ENCODE results near the gene TREX2.
A peak's percentile ranks its signal among the peaks of the same experiment; 100 is the strongest.

Gene TREX2

DNA sequence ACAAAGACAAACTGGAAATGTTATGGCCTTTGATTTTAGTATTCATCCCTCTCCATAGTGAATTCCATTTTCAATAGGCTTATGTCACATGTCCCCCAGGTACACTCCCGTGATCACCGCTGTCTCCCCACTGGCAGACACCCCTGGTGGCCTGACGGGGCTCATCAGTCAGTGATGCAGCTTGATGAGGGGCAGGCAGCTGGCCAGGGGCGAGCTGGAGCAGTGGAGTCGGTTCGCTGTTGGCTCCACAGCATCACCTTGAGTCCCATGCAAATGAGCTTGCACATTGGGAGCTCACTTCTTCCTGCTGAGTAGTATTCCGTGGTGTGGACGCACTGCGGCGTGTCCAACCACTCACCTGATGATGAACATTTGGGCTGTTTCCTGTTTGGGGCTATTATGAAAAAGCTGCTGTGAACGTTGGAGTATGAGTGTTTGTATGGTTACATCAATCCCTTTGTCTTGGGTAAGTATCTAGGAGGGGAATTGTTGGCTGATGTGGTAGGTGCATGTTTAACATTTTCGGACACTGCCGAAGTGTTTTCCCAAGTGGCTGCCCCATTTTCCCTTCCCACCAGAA lies 5.2 kb downstream of the TREX2 start:
- no peak for DNase-seq (ENCODE audit: low read depth)
- TF ChIP-seq, protein P1, sequence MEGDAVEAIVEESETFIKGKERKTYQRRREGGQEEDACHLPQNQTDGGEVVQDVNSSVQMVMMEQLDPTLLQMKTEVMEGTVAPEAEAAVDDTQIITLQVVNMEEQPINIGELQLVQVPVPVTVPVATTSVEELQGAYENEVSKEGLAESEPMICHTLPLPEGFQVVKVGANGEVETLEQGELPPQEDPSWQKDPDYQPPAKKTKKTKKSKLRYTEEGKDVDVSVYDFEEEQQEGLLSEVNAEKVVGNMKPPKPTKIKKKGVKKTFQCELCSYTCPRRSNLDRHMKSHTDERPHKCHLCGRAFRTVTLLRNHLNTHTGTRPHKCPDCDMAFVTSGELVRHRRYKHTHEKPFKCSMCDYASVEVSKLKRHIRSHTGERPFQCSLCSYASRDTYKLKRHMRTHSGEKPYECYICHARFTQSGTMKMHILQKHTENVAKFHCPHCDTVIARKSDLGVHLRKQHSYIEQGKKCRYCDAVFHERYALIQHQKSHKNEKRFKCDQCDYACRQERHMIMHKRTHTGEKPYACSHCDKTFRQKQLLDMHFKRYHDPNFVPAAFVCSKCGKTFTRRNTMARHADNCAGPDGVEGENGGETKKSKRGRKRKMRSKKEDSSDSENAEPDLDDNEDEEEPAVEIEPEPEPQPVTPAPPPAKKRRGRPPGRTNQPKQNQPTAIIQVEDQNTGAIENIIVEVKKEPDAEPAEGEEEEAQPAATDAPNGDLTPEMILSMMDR (IDR thresholded peaks at IDR 0.05; ENCODE audit: low read depth, low read length, missing control alignments), result no peak
- no peak overlapping the region for H3K4me3 ChIP-seq (ENCODE audit: low read depth, low read length)

DNA sequence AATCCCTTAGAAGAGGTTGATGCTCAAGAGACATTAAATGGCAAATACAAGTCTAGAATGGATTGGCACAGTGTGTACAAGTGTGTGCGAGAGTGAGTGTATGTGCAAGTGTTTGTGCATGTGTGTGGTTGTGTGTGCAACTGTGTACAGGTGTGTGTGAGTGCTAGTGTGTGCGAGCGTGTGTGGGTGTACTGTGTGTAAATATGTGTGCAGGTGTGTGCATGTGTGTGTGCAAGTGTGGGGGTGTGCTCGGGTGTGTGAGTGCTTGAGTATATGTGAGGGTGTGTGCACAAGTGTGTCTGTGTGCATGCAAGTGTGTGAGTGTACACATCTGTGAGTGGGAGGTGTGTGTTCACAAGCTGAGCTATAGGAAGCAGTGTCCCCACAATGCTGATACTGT lies 5.9 kb downstream of the TREX2 start:
- TF ChIP-seq, protein P1 (IDR thresholded peaks at IDR 0.05; ENCODE audit: low read depth, low read length, missing control alignments), result no peak
- no peak overlapping the region for H3K4me3 ChIP-seq (ENCODE audit: low read depth, low read length)
- no peak for DNase-seq (ENCODE audit: low read depth)

DNA sequence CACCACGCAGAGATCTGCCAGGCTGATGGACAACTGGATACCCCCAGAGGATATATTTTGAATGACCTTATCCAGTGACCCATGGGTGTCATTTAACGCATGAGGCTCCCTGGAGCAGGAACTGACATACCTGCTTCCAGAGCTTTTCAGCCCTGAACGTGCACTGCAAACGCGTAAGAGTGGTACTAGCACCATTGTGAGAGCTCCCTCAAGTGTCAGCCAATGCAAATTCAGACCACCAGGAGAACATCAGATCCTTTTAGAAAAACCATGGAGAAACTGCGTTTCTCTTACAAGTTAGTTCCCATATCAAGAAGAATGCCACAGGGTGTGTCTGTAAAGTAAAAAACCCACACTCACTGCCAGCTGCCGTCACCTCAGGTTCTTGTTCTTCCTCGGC lies 7.3 kb downstream of the TREX2 start:
- no peak for DNase-seq (ENCODE audit: low read depth)

DNA sequence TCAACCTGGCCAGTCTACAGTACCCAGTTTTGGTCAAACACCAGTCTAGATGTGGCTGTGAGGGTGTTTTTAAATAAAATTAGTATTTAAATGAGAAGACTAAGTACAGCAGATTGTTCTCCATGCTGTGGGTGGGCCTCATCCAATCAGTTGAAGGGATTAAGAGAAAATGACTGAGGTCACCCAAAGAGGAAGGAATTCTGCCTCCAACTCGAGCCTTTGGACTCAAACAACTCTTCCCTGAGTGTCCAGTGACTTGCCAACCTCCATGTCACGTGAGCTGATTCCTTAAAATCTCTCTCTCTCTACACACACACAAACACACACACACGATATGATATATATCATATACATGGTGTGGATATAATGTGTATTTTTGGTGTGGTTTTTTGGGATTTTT lies 10.0 kb downstream of the TREX2 start:
- no peak for DNase-seq (ENCODE audit: low read depth)

More for the DNA sequence above, 7.3 kb downstream of the TREX2 start:
- TF ChIP-seq, protein P1 (IDR thresholded peaks at IDR 0.05; ENCODE audit: low read depth, low read length, missing control alignments), result peak; percentile 9
- H3K4me3 ChIP-seq (ENCODE audit: low read depth, low read length), result no peak overlapping the region

DNA sequence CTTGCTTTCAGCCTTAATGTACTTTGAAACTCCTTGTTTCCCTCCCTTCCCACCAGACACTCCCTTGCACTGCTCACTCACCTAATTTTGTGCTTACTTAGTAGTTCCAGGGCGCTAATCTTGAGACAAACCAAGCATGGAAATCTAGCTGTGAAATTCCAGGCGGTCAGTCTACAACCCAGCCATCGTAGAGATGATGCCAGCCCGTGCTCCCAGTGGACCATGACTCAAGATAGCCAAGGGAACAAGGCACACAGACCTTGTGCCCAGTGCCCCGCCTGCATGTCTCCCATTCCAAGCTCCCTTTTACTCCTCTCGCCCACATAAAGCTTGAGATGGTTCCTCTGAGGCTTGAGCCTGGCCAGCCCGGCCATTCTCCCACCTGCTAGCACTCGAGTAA lies 11.1 kb downstream of the TREX2 start:
- no peak overlapping the region for H3K4me3 ChIP-seq (ENCODE audit: low read depth, low read length)
- TF ChIP-seq, protein P1 (IDR thresholded peaks at IDR 0.05; ENCODE audit: low read depth, low read length, missing control alignments), result no peak
- DNase-seq (ENCODE audit: low read depth), result no peak

More for the DNA sequence above, 10.0 kb downstream of the TREX2 start:
- H3K4me3 ChIP-seq (ENCODE audit: low read depth, low read length), result no peak overlapping the region
- TF ChIP-seq, protein P1 (IDR thresholded peaks at IDR 0.05; ENCODE audit: low read depth, low read length, missing control alignments), result no peak

DNA sequence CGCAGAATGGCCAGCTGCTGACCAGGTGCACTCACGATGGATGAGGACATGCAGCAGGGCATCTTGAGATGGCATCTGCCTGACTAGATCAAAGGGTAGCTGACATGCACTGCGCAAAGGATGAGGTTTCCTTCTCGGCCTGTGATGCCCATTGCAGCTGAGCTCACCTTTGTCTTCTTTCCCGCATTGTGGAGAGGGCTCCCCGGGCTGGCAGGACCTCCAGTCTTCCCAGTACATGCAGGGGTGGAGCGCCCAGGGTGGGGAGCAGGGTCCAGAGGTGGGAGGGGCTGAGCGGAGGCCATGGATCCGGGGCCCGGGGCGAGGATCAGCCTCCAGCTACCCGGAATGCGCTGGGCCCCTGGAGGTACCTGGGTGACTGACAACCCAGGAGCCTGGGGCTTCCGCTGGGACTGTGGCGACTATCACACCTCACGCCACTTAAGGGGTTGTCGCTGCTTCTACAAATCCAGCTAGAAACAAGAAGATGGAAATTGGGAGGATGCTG lies 12.0 kb downstream of the TREX2 start:
- TF ChIP-seq, protein P1 (IDR thresholded peaks at IDR 0.05; ENCODE audit: low read depth, low read length, missing control alignments), result no peak
- H3K4me3 ChIP-seq (ENCODE audit: low read depth, low read length), result no peak overlapping the region
- DNase-seq (ENCODE audit: low read depth), result no peak

DNA sequence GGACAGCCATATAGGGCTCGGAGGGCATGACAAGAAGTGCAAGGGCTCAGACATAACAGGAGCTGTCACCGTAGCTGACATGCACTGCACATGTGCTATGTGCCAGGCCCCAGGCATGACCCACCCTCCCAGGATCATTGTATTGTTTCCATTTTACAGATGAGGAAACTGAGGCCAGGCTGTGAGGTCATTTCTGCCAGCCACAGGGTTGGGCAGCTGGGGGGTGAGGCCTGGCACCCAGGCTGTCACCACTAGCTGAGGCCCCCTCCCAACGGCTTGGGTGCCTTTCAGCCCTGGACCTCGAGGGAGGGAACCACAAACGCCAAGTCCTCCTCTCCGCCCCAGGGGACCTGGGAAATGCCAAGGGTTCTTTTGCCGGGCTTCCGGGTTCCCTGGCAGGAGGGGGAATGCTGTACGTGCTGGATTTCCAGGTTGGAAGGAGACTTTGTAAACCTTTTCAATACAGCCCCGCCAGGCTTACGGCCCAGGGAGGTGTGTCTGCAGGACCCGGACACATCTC lies 12.6 kb downstream of the TREX2 start:
- TF ChIP-seq, protein P1 (IDR thresholded peaks at IDR 0.05; ENCODE audit: low read depth, low read length, missing control alignments), result no peak
- no peak overlapping the region for H3K4me3 ChIP-seq (ENCODE audit: low read depth, low read length)
- no peak for DNase-seq (ENCODE audit: low read depth)

Measured in GM12864 (cell line).